ENCODE data around the gene BMP15.

Gene BMP15

DNA sequence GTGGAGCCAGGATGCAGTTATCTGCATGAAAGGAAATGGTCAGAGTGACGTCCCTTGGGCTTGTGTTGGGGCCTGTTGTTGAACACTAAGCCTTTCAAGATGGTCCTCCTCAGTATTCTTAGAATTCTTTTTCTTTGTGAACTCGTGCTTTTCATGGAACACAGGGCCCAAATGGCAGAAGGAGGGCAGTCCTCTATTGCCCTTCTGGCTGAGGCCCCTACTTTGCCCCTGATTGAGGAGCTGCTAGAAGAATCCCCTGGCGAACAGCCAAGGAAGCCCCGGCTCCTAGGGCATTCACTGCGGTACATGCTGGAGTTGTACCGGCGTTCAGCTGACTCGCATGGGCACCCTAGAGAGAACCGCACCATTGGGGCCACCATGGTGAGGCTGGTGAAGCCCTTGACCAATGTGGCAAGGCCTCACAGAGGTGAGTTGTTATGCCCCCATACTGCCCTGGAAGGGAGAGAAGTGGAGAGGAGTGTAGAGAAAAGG, at the start of gene BMP15:
Gene BMP15, plus strand, starts transcription at position 51 of the 492 bp plus-strand sequence. Its CDS starts 49 bp downstream, at position 100.
- no peak for DNase-seq

DNA sequence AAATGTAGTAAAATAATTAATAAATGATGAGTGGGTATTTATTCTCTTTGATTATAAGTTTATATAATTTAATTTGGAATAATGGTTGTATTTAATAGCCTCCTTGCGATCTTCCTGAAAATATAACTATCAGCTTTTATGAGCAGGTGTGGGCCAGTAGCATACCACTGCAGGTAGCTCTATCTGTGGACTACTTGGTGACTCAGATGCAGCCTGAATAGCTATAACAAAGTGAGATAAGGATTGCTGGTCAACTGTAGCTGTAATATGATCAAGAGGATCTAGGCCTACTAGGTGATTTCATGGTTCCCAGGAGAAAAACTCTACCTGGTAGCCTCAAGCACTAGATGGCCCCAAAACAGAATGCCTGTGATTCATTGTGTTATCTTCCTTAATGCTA, 47.1 kb upstream of the BMP15 start:
- DNase-seq, result no peak

DNA sequence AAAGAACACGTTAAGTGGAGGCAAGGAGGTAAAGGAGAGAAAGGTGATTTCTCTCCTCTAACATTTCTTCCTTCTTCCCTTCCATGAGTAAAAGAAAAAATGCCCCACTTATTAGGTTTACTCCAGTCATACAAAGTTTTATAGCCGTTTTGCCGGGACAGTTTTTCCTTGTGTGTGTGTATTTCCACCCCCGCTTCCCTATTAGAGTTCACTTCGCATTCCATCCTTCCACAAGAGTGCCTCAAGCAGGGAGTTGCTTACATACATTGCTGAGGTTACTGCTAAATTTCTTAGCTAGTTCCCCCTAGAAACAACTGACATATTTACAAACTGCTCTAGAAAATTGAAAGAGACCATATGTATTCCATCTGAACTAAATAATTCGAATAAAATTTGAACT, 45.2 kb upstream of the BMP15 start:
- DNase-seq, result no peak

DNA sequence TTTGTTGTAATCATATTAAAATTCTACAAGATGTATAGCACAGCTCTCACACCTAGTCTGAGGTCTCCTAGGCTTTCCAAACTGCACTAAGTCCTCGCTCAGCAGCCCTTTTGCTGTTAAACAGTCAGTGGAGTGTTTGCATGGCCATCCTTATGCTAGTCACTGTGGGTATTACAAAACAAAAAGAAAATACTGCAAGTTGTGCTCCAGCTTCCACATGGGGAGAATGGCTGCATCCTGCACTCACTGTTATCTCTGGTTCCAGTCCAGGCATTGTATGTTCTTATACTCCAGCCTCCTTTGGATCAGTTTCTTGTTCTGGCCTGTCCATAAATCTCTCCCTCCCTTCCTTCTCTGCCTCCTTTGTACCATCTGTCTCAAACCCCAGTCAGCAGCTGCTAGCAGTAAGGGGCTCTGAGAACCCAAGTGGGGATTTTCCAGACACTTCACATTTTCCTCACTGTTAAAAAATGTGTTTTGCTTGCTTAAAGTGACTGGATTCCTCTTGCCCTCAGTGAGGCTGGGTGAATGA, 38.5 kb upstream of the BMP15 start:
- no peak for DNase-seq

DNA sequence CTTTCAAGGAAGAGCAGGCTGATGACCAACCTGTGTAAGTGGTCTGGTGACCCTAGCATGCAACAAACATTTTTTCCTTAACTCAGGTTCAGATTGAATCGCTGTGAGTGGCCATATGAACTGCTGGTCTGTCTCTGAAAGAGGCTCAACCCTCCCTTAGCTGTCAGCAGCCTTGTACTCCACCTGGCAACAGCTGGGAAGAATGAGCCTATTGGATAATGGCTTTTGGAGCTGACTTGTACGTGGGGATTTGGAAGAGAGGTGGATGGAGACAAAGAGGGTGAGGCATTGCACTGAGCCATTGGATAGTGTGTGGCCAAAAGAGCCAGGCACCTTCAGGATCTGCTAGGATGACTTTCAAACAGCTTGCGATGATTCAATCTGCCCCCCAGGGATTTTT, 35.7 kb upstream of the BMP15 start:
- no peak for DNase-seq

DNA sequence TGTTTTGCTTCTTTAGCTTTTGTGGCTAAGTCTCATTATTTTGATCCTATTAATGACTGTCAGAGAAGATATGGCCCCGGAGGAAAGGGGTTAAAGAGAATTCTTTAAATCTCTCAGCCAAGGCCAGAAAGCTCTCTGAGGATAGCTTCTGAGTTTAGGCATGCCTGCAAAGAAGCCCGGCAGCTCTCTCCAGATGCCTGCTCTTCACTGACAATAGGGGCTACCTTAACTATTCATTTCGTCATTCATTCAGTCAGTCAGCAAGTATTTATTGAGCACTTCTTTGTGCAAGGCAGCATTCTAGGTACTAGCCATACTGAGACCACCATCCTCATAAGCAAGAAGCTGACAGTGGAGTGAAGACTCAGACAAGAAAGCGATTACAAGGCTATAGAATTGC, 34.0 kb upstream of the BMP15 start:
- DNase-seq, result no peak

DNA sequence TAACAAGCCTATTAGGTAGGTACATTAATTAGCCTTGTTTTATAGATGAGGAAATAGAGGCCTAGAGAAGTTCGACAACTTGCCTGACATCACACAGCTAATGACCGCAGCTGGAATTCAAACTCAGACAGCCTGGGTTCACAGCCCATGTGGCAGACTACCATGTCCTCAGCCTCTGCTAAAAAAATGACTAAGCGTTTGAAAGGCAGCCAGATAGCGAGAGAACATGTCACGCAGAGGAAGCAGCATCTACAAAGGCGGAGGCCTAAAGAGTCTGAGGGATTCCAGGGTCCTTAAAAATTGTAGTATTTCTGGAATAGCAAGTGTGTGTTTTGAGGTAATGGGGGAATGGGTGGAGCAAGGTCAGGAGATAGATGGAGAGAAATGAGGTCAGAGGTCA, 33.2 kb upstream of the BMP15 start:
- no peak for DNase-seq

DNA sequence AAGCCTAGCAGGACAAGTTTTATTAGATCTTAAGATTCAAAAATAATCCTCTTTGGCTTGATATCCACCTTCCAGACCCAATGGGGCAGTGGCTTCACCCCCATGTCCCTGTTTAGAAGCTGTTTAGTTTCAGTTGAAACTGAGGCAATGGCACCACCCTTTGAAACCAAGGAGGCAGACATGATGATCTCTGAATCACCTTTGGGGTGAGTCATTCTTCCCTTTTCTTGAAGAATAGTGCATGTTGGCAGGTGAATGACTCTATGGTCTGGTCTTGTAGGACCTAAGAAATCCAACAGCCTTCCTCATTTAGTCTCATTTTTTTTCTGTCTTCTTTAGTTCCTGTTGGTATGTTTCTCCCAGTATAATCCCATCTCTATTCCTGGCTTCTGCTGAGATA, 29.5 kb upstream of the BMP15 start:
- DNase-seq, result no peak

DNA sequence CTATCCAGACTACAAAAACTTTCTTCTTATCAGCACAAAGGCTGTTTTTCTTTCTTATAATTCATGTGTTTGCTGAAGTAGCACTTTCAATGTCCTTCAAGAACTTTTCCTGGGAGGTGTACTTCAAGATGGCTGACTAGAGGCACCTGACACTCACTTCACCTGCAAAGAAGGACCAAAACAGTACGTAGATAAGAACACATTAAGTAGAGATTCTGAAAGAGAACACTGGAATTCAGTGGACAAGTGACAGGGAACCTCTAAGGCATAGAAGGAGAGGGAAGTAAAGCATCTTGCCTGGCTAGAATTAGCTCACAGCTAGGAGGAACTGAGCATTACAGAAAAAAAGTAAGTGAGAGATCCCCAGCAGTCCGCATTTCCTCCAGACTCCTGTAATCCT, 21.7 kb upstream of the BMP15 start:
- no peak for DNase-seq

DNA sequence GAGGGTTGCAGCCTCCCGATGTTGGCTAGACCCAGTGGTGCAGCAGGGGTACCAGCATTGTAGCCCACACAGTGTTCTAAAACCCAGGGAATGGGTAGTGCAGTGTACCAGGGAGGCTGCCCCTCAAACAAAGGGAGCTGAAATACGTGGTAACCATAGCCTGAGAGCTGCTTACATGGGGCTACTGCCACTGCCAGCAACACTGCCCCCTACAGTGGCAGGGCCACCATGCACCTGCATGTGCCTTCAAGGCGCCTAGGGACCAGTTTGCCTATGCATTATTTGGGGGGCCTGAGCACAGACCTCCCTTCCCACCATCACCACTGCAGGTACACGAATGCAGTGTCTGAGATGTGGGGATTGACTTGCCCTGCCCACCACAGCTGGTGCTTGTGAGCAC, 21.0 kb upstream of the BMP15 start:
- no peak for DNase-seq

DNA sequence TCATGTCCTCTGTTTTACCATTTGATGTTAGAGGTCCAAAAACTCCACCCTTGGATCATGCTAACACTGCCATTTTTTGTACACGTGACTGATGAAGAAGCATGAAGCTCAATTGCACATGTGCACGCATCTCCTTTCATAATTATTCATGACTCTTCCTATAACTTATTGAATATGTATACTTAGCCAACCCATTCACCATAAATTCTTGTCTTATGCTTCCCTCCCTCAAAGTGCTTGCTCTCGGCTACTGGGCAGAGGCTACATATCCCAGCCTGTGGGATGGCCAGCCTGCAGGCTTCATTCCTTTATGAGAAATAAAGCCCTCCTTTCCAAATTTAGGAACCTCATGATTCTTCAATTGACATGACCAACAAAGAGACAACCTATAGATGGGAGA, 17.5 kb upstream of the BMP15 start:
- DNase-seq, result no peak

DNA sequence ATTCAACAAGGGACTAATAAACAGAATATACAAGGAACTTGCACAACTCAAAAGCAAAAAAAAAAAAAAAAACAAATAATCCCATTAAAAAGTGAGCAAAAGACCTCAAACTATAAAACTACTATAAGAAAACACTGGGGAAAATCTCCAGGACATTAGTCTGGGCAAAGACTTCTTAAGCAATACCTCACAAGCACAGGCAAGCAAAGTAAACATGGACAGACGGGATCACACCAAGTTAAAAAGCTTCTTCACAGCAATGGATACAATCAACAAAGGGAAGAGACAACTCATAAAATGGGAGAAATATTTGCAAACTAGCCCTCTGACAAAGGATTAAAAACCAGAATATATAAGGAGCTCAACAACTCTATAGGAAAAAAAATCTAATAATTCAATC, 17.1 kb upstream of the BMP15 start:
- DNase-seq, result no peak

DNA sequence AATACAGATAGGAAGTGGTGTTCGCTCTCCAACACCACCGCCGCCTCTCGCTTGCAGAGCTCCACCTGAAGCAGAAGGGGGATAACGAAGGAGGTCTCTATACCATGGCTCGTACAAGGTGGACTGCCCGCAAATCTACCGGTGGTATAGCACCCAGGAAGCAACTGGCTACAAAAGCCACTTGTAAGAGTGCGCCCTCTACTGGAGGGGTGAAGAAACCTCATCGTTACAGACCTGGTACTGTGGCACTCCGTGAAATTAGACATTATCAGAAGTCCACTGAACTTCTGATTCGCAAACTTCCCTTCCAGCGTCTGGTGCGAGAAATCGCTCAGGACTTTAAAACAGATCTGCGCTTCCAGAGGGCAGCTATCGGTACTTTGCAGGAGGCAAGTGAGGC, 5.2 kb upstream of the BMP15 start:
- no peak for DNase-seq

DNA sequence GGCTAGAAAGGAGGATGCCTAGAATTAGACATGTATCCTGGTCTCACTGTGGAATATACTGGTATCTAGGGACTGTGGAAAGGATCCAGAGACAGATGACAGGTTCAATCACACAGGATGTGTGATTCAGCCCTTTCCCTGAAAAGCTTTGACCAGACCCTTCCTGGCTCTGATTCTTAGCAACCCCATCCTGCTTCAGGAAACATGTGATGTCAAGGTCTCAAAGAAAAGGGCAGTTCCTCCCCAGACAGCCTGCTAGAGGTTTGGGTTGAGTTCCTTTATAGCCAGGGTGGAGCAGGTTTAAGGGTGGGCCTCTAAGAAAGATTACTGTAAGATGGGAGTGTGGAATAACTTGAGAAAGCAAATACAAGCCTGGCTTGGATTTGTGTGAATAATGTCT, 3.0 kb downstream of the BMP15 start:
- no peak for DNase-seq

DNA sequence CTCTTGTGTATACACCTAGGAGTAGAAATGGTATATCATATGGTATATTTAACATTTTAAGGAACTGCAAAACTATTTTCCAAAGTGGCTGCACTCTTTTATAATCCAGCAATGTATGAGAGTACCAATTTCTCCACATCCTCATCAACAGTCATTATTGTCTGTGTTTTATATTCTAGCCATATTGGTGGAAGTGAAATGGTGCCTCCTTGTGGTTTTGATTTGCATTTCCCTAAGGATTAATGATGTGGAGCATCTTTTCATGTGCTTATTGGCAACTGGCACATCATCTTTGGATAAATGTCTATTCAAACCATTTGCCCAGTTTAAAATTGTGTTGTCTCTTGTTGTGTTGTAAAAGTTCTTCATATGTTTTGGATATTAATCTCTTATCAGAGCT, 9.6 kb downstream of the BMP15 start:
- no peak for DNase-seq

DNA sequence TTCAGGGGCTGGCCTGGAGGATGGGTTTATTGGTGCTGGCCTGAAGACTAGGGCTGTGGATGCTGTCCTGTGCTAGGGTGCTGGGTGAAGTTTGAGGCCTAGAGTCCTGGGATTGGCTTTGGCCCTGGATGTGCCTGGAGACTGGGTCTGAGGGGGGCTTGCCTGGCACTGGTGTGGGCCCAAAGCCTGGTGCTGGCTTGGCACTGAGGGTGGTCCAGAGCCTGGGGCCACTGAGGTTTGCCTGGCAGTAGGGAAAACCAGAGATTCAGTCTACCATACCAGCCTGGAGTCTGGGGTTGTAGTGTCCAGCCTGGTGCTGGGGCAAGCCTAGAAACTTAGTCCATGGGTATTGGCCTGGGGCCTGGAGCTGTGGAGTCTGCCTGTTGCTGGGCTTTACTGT, 16.6 kb downstream of the BMP15 start:
- DNase-seq, result no peak

DNA sequence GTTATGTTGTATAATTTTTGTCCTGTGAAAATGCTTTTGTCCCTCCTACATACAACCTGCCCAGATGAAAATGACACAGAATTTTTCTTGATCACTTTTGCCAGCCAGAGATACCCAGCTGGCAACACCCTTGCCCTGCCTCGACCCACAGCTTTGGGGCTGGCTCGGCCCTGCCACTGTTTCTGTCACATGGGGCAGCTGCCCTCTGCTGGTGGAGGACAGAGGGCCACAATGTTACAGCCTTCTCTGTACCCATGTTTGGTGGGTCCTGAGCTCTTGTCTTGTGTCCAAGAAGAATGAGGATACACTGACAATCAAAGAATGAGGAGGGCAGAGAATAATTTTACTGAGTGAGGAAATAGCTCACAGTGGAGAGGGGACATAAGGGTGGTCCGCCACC, 31.1 kb downstream of the BMP15 start:
- DNase-seq, result no peak

DNA sequence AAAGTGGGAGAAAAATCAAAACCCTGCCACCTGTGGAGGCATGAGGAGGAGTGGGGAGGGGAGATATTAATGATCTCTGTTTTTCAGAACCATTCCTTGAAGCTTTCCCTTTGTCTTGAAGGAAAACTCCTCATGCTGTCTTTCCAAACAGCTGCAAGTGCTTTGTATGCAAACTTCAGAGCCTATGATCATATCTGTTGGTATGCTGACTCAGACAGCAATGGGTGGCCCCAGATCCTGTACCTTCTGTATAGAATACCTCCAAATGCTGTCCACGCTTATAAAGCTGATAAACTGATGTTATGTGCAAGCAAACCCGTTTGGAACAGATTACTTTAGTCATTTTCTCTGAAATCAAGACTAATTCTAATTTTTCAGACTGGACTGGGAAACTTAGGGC, 31.9 kb downstream of the BMP15 start:
- DNase-seq, result no peak

DNA sequence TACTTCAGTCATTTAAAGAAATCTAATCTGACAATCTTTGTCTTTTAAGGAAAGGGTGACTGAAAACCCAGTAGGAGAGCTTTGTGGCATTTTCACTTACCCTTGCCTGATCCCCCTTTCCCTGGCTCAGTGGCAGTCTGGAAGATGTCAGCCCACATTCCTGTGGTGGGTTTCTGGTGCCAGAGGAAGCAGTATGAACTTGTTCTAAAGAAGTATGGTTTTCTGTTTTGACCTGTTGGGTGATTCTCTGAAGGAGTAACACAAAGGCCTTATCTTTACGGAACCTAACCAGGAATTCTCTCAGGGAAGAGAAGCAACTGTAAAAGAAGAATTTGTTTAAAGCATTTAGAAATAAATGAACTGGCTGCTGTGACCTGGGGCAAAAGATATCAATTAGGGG, 41.9 kb downstream of the BMP15 start:
- no peak for DNase-seq

DNA sequence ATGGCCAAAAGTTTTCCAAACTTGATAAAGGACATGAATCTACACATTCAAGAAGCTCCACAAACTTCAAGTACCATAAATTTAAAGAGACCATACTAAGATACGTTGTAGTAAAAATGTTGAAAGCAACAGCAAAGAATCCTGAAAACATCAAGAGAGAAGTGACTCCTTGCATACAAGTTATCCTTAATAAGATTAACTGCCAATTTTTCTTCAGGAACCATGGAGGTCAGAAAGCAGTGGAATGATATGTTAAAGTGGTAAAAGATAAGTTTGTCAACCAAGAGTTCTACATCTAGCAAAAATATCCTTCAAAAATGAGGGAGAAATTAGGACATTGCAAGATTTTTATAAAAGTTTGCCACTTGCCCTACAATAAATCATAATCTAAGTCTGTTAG, 43.3 kb downstream of the BMP15 start:
- DNase-seq, result no peak

DNA sequence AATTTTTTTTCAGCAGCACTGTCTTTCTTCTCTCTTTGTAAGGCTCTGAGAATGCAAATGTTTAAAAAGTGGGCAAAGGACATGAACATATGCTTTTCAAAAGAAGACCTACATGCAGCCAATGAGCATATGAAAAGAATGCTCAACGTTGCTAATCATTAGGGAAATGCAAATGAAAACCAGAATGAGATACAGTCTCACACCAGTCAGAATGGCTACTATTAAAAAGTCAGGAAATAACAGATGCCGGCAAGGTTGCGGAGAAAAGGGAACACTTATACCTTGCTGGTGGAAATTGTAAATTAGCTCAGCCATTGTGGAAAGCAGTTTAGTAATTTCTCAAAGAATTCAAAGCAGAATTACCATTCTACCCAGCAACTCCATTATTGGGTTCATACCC, 51.6 kb downstream of the BMP15 start:
- DNase-seq, result no peak

DNA sequence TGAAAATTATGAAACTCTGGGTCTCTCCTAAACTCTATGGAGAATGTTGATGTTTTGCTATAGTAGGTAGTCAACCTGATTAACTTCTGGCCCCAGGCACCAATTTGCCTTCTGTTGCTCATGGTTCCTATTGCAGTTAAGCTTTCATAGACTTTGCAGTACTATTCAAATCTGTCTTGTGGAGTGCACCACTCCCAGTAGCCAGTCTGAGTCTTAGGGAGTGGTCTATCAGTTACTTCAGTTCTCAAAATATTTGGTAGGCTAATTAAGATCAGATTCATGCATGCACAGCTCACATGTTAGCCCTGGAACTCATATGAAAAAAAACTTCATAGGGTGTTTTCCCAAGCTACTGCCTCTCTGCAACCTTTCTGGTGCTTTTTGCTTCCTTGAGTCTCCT, 53.3 kb downstream of the BMP15 start:
- DNase-seq, result no peak
